ENCODE data around the gene MTHFD1L. TPM values are rescaled to one million over a fixed set of nuclear protein-coding genes. Genes with fewer than 3 reads are reported as not detected.

MTHFD1L gene
- total and polyA plus RNA-seq, 2 donors (not counting 1 experiment from before 2014, with no cell fraction given) = 36.1 to 48.9 TPM

- no peaks in the 10 kb centered on the region for H3K27me3 ChIP-seq (ENCODE audit: control insufficient read depth, insufficient read depth, low read length)
- no peaks in the 10 kb centered on the region for H4K20me1 ChIP-seq (ENCODE audit: control insufficient read depth, extremely low read depth, insufficient read depth, low read length)
- H3K79me2 ChIP-seq (ENCODE audit: control insufficient read depth, insufficient read depth, low read length) = no peaks in the 10 kb centered on the region
- DNase-seq (ENCODE audit: low read depth in 2 of 2) = no peak
- H3K4me3 ChIP-seq (replicated peaks in 1 of 4; ENCODE audit: control extremely low read depth in 1 of 4, insufficient read depth in 1 of 4, low read depth in 3 of 4, low read length in 4 of 4) = no peak overlapping the region
- no peak overlapping the region for H3K9ac ChIP-seq (ENCODE audit: insufficient read depth, low read length)
- TF ChIP-seq CTCF (conservative IDR thresholded peaks at IDR 0.05 in 1 of 2, IDR thresholded peaks at IDR 0.05 in 1 of 2; ENCODE audit: low read depth in 1 of 2, low read length in 2 of 2) (no peak), EZH2 (IDR thresholded peaks at IDR 0.05; ENCODE audit: low read length, missing control alignments) (no peak)
- no peaks in the 10 kb centered on the region for H3K4me1 ChIP-seq (ENCODE audit: control insufficient read depth, extremely low read depth, insufficient read depth, low read length)
- H3K4me2 ChIP-seq (ENCODE audit: extremely low read depth, insufficient read depth, low read length) = no peak overlapping the region
- no peaks in the 10 kb centered on the region for H3K36me3 ChIP-seq (ENCODE audit: control insufficient read depth, insufficient read depth, low read length)
- no peaks in the 10 kb centered on the region for H3K9me3 ChIP-seq (ENCODE audit: control insufficient read depth, insufficient read depth, low read depth, low read length)
- no peak overlapping the region for H2AFZ ChIP-seq (ENCODE audit: low read length)
- H3K27ac ChIP-seq (ENCODE audit: insufficient read depth, low read length) = no peak overlapping the region
Measured at GRCh38 chr6:151128763-151129370, 263.4 kb downstream of the MTHFD1L start.

GRCh38 chr6:151130329-151130728 is 264.8 kb downstream of the MTHFD1L start:
- TF ChIP-seq EZH2 (IDR thresholded peaks at IDR 0.05; ENCODE audit: low read length, missing control alignments) (no peak), CTCF (conservative IDR thresholded peaks at IDR 0.05 in 1 of 2, IDR thresholded peaks at IDR 0.05 in 1 of 2; ENCODE audit: low read depth in 1 of 2, low read length in 2 of 2) (no peak)
- no peak overlapping the region for H3K4me2 ChIP-seq (ENCODE audit: extremely low read depth, insufficient read depth, low read length)
- no peak overlapping the region for H2AFZ ChIP-seq (ENCODE audit: low read length)
- DNase-seq (ENCODE audit: low read depth in 2 of 2) = no peak
- H3K27me3 ChIP-seq (ENCODE audit: control insufficient read depth, insufficient read depth, low read length) = no peaks in the 10 kb centered on the region
- H3K27ac ChIP-seq (ENCODE audit: insufficient read depth, low read length) = no peak overlapping the region
- H3K79me2 ChIP-seq (ENCODE audit: control insufficient read depth, insufficient read depth, low read length) = no peaks in the 10 kb centered on the region
- H3K9ac ChIP-seq (ENCODE audit: insufficient read depth, low read length) = no peak overlapping the region
- H4K20me1 ChIP-seq (ENCODE audit: control insufficient read depth, extremely low read depth, insufficient read depth, low read length) = no peaks in the 10 kb centered on the region
- H3K9me3 ChIP-seq (ENCODE audit: control insufficient read depth, insufficient read depth, low read depth, low read length) = no peaks in the 10 kb centered on the region
- H3K36me3 ChIP-seq (ENCODE audit: control insufficient read depth, insufficient read depth, low read length) = no peaks in the 10 kb centered on the region
- H3K4me3 ChIP-seq (replicated peaks in 1 of 4; ENCODE audit: control extremely low read depth in 1 of 4, insufficient read depth in 1 of 4, low read depth in 3 of 4, low read length in 4 of 4) = no peak overlapping the region
- H3K4me1 ChIP-seq (ENCODE audit: control insufficient read depth, extremely low read depth, insufficient read depth, low read length) = no peaks in the 10 kb centered on the region

- Histone ChIP-seq H3K79me2 (ENCODE audit: control insufficient read depth, insufficient read depth, low read length) (no peaks in the 10 kb centered on the region), H3K36me3 (ENCODE audit: control insufficient read depth, insufficient read depth, low read length) (no peaks in the 10 kb centered on the region), H2AFZ (ENCODE audit: low read length) (no peak overlapping the region), H4K20me1 (ENCODE audit: control insufficient read depth, extremely low read depth, insufficient read depth, low read length) (no peaks in the 10 kb centered on the region), H3K9me3 (ENCODE audit: control insufficient read depth, insufficient read depth, low read depth, low read length) (no peaks in the 10 kb centered on the region), H3K27me3 (ENCODE audit: control insufficient read depth, insufficient read depth, low read length) (no peaks in the 10 kb centered on the region), H3K4me1 (ENCODE audit: control insufficient read depth, extremely low read depth, insufficient read depth, low read length) (no peaks in the 10 kb centered on the region), H3K4me3 (replicated peaks in 1 of 4; ENCODE audit: control extremely low read depth in 1 of 4, insufficient read depth in 1 of 4, low read depth in 3 of 4, low read length in 4 of 4) (no peak overlapping the region), H3K27ac (ENCODE audit: insufficient read depth, low read length) (no peak overlapping the region), H3K9ac (ENCODE audit: insufficient read depth, low read length) (no peak overlapping the region), H3K4me2 (ENCODE audit: extremely low read depth, insufficient read depth, low read length) (no peak overlapping the region)
- DNase-seq (ENCODE audit: low read depth in 2 of 2) = no peak
- TF ChIP-seq EZH2 (IDR thresholded peaks at IDR 0.05; ENCODE audit: low read length, missing control alignments) (no peak), CTCF (conservative IDR thresholded peaks at IDR 0.05 in 1 of 2, IDR thresholded peaks at IDR 0.05 in 1 of 2; ENCODE audit: low read depth in 1 of 2, low read length in 2 of 2) (no peak)
Measured at GRCh38 chr6:151131324-151132007, 266.0 kb downstream of the MTHFD1L start.

Measured in fibroblast of lung (primary cell).